ENCODE measurements around the gene RFPL2.

RFPL2 gene

GRCh38 chr22:32217465-32217864 is 12.6 kb upstream of the RFPL2 start:
- Mint-ChIP-seq H3K27ac (no peak overlapping the region), H3K36me3 (no peaks in the 10 kb centered on the region), H3K4me1 (no peaks in the 10 kb centered on the region), H3K4me3 (no peak overlapping the region), H3K9me3 (no peaks in the 10 kb centered on the region)
- DNase-seq (ENCODE audit: low spot score in 2 of 2) (no peak), ATAC-seq (peak; percentile 51)

DNA sequence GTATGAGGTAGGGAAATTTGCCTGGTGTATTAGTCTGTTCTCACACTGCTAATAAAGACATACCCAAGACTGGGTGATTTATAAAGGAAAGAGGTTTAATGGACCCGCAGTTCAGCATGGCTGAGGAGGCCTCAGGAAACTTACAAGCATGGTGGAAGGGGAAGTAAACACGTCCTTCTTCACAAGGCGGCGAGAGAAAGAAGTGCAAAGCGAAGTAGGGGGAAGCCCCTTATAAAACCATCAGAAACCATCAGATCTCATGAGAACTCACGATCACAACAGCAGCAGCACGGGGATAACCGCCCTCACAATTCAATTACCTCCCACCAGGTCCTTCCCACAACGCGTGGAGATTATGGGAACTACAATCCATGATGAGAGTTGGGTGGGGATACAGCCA is 12.0 kb upstream of the RFPL2 start:
- Mint-ChIP-seq H3K4me3 (no peak overlapping the region), H3K4me1 (no peaks in the 10 kb centered on the region)
- DNase-seq (ENCODE audit: low spot score in 2 of 2): peak in 1 of 2 donors; percentile 26

DNA sequence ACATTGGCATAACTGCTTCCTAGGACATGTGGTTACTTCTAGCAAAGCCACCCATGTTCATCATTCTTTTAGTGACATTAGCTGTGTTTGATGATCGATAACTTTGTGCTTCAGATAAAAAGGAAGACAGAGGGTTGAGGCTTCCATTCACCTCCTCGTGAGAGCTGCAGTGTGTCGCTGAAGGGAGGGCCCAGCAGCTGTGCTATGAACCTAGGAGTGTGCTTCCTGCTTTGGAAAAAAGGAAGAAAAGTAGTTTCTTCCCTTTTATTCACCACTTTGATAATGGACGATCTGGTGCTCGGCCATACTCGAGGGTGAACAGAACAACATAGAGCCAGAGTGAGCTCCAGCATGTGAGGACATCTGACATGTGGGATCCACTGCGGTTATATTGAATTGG is 6.1 kb upstream of the RFPL2 start:
- Mint-ChIP-seq H3K9me3 (no peaks in the 10 kb centered on the region), H3K4me1 (peaks cover 12% of the 10 kb centered on the region), H3K27ac (no peak overlapping the region), H3K36me3 (no peaks in the 10 kb centered on the region), H3K4me3 (no peak overlapping the region)
- no peak for DNase-seq (ENCODE audit: low spot score in 2 of 2)
- ATAC-seq: no peak

More for the DNA sequence above, 12.0 kb upstream of the RFPL2 start:
- Mint-ChIP-seq H3K36me3 (no peaks in the 10 kb centered on the region), H3K27ac (no peak overlapping the region), H3K9me3 (no peaks in the 10 kb centered on the region)
- ATAC-seq: no peak

DNA sequence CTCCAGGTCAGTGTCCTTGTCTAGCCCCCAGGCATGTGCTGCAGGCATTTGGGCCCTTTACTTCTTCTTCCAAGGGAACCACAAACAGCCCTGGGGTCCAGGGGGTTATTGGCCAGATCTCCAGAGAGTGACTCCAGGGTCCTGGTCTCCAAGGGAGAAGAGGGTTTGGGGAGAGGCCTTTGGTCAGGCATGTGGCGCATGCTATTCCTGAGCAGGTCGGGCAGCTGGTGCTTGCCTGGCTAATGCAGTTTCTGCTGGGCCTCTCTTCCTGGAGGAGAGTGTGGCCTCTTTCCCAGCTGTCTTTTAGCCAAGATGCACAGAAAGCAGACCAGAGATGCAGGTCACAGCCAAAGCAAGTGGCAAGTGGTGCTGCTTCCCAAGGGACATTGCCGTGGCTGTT is 3.8 kb upstream of the RFPL2 start:
- Mint-ChIP-seq H3K27ac (no peak overlapping the region), H3K36me3 (no peaks in the 10 kb centered on the region), H3K4me1 (peaks cover 29% of the 10 kb centered on the region), H3K4me3 (no peak overlapping the region), H3K9me3 (no peaks in the 10 kb centered on the region)
- DNase-seq (ENCODE audit: low spot score in 2 of 2) (no peak), ATAC-seq (no peak)

GRCh38 chr22:32207971-32208480 is 3.2 kb upstream of the RFPL2 start:
- H3K4me3 Mint-ChIP-seq: no peak overlapping the region
- peak overlapping the region; percentile 65 for H3K27ac Mint-ChIP-seq
- ATAC-seq: no peak
- no peak for DNase-seq (ENCODE audit: low spot score in 2 of 2)
- H3K4me1 Mint-ChIP-seq: peaks cover 36% of the 10 kb centered on the region
- H3K36me3 Mint-ChIP-seq: no peaks in the 10 kb centered on the region
- H3K9me3 Mint-ChIP-seq: no peaks in the 10 kb centered on the region

DNA sequence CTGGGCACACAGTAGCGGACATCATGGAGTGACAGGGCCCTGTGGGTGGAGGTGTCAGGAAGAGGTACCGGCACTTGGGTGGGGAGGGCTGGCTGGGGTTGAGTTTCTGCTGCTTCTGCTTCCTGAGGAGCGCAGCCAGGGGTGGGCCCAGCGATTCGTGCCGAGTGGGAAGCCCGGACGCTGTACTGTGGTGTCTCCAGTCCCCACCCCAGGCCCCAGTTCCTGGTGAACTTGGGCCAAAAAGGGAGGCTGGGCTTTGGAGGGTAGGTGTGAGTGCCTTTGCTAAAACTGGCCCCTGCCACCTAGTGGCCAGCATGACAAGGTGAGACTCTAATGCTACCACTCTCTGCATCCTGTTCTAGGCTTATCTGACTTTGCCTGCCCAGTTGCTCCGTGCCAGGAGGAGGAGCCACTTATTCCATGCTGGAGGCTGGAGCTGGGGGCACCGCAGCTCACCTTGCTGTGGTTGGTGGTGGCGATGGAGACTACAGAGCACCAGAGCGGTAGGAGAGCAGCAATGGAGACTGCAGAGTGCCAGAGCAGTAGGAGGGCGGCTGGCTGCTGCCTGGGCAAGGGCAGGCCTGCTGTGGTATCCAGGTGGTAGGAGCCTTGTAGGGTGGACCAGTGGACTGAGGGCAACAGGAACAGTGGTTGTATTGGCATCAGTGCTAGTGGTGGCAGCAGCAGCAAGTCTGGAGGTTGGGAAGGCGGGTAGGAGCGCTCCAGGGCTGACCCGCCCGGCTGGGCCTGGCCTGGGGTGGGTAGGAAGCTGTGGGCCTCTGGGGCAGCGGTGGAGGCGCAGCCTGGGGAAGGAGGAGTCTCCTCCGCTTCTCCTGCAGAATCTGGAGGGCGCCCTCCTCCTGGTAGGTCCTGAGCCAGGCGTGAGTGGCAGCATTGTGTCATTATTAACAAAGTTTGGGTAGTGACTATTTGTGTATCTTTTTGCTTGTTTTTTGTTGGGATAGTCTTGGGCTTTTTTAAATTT is 2.2 kb upstream of the RFPL2 start:
- peak in 1 of 2 donors; percentile 56 for DNase-seq (ENCODE audit: low spot score in 2 of 2)
- H3K36me3 Mint-ChIP-seq: no peaks in the 10 kb centered on the region
- peak; percentile 67 for ATAC-seq
- H3K4me3 Mint-ChIP-seq: no peak overlapping the region
- H3K4me1 Mint-ChIP-seq: peaks cover 45% of the 10 kb centered on the region
- H3K9me3 Mint-ChIP-seq: no peaks in the 10 kb centered on the region
- H3K27ac Mint-ChIP-seq: peak overlapping the region; percentile 65

DNA sequence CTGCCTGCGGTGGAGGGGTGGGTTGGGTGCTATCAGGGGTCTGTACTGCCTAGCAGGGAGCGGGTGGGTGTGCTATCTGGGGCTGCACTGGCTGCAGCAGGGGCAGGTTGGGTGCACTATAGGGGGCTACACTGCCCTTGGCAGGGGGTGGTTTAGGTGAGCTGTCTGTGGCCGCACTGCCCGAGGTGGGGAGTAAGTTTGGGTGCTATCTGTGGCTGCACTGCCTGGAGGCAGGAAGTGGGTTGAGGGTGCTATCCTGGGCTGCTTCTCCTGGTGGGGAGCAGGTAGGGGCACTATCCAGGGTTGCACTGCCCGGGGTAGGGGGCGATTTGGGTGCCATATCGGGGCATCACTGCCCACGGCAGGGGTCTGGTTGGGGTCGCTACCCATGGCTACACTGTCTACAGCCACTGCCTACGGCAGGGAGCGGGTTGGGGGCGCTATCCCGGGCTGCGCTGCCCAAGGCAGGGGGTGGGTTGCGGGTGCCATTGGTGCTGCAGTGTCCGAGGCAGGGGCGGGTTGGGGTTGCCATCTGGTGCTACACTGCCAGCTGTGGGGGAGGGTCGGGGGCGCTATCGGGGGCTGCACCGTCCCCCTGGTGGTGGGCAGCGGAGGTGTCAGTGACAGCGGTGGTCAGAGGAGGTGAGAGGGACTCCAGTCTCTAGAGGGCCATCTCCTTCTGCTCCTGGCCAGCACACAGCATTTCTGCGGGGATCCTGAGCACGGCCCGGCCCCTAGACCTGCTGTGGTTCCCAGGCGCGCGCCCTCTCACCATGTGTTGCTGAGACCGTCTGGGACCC is 1.3 kb upstream of the RFPL2 start:
- peak in 1 of 2 donors; percentile 47 for DNase-seq (ENCODE audit: low spot score in 2 of 2)
- peaks cover 50% of the 10 kb centered on the region for H3K4me1 Mint-ChIP-seq
- no peak overlapping the region for H3K4me3 Mint-ChIP-seq
- H3K9me3 Mint-ChIP-seq: no peaks in the 10 kb centered on the region
- no peak overlapping the region for H3K27ac Mint-ChIP-seq
- ATAC-seq: no peak
- H3K36me3 Mint-ChIP-seq: no peaks in the 10 kb centered on the region

GRCh38 chr22:32204040-32204855 is 625 bp downstream of the RFPL2 start:
- H3K27ac Mint-ChIP-seq: no peak overlapping the region
- ATAC-seq (no peak), DNase-seq (ENCODE audit: low spot score in 2 of 2) (peak in 1 of 2 donors; percentile 56)
- H3K9me3 Mint-ChIP-seq: no peaks in the 10 kb centered on the region
- no peaks in the 10 kb centered on the region for H3K36me3 Mint-ChIP-seq
- peaks cover 58% of the 10 kb centered on the region for H3K4me1 Mint-ChIP-seq
- peak overlapping the region; percentile 56 for H3K4me3 Mint-ChIP-seq

DNA sequence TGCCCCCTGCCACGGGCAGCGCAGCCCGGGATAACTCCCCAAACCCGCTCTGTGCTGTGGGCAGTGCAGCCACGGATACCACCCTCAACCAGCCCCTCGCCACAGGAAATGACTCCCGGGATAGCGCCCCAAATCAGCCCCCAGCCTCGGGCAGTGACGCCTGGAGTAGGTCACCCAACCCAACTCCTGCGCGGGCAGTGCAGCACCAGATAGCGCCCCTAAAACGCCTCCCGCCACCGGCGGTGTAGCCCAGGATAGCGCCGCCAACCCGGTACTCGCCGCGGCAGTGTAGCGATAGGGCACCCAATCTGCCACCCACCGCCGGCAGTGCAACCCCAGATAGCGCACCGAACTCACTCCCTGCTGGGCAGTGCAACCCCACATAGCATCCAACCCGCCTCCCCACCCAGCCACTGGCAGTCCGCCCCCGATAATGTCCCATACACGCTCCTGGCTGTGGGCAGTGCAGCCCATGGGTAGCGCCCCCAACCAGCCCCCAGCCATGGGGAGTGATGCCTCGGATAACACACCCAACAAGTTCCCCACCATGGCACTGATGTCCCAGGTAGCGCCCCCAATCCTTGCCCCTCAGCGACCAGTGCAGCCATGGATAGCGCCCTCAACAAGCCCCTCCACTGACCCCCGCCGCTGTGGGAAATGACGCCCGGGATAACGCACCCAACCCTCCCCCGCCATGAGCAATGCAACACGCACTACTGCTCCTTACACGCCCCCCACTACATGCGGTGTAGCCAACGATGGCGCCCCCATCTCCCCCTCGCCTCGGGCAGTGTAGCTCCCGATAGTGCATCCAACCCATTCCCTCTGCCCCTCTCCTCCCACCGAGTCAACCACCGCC is 1.5 kb downstream of the RFPL2 start:
- no peaks in the 10 kb centered on the region for H3K36me3 Mint-ChIP-seq
- ATAC-seq (no peak), DNase-seq (ENCODE audit: low spot score in 2 of 2) (no peak)
- H3K4me1 Mint-ChIP-seq: peaks cover 58% of the 10 kb centered on the region
- no peaks in the 10 kb centered on the region for H3K9me3 Mint-ChIP-seq
- no peak overlapping the region for H3K27ac Mint-ChIP-seq
- peak overlapping the region; percentile 56 for H3K4me3 Mint-ChIP-seq

- peak in 1 of 2 donors; percentile 55 for DNase-seq (ENCODE audit: low spot score in 2 of 2)
- H3K36me3 Mint-ChIP-seq: no peaks in the 10 kb centered on the region
- peak overlapping the region; percentile 56 for H3K4me3 Mint-ChIP-seq
- peak; percentile 47 for ATAC-seq
- no peaks in the 10 kb centered on the region for H3K9me3 Mint-ChIP-seq
- H3K27ac Mint-ChIP-seq: peak overlapping the region; percentile 4
- H3K4me1 Mint-ChIP-seq: peaks cover 58% of the 10 kb centered on the region
Measured at GRCh38 chr22:32202539-32203180, 2.2 kb downstream of the RFPL2 start.

- Mint-ChIP-seq H3K4me1 (peaks cover 56% of the 10 kb centered on the region), H3K27ac (peak overlapping the region; percentile 4), H3K4me3 (peak overlapping the region; percentile 56), H3K36me3 (no peaks in the 10 kb centered on the region), H3K9me3 (no peaks in the 10 kb centered on the region)
- DNase-seq (ENCODE audit: low spot score in 2 of 2) (no peak), ATAC-seq (no peak)
Measured at GRCh38 chr22:32202161-32202538, 2.7 kb downstream of the RFPL2 start.

DNA sequence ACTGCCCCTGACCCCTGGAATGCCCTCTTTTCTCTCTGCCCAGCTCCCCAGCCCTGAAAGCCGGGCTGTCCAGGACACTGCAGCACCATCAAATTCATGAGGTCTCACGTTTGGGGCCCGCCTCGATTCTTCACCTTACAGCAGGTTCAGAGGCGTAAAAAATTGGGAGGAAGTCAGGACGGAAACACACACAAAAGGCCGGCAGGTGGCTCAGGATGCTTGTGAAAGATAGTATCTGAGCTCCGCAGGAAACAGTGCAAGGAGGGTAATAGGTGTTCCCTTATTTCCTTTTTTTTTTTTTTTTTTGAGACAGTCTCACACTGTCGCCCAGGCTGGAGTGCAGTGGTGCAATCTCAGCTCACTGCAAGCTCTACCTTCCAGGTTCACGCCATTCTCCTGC is 4.1 kb downstream of the RFPL2 start:
- Mint-ChIP-seq H3K4me1 (peaks cover 43% of the 10 kb centered on the region), H3K9me3 (no peaks in the 10 kb centered on the region), H3K27ac (peak overlapping the region; percentile 8), H3K36me3 (no peaks in the 10 kb centered on the region), H3K4me3 (no peak overlapping the region)
- ATAC-seq (no peak), DNase-seq (ENCODE audit: low spot score in 2 of 2) (no peak)

DNA sequence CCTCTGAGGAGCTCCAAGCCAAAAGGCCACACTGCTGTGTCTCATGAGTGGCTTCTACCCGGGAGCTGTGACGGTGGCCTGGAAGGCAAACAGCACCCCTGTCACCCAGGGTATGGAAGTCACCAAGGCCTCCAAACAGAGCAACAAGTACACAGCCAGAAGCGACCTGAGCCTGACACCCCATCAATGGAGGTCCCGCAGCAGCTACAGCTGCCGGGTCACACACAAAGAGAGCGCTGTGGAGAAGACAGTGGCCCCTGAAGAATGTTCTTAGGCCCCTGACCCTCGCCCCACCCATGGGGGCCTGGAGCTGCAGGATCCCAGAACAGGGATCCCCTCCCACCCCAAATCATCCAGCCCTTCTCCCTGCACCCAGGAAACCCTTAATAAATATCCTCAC is 4.9 kb downstream of the RFPL2 start:
- Mint-ChIP-seq H3K4me3 (no peak overlapping the region), H3K4me1 (peaks cover 38% of the 10 kb centered on the region), H3K9me3 (no peaks in the 10 kb centered on the region), H3K27ac (no peak overlapping the region), H3K36me3 (no peaks in the 10 kb centered on the region)
- DNase-seq (ENCODE audit: low spot score in 2 of 2): peak in 1 of 2 donors; percentile 38
- ATAC-seq: no peak

GRCh38 chr22:32199341-32199740 is 5.5 kb downstream of the RFPL2 start:
- Mint-ChIP-seq H3K4me1 (peaks cover 35% of the 10 kb centered on the region), H3K4me3 (no peak overlapping the region), H3K36me3 (no peaks in the 10 kb centered on the region), H3K27ac (peak overlapping the region; percentile 45), H3K9me3 (no peaks in the 10 kb centered on the region)
- no peak for ATAC-seq
- peak in 1 of 2 donors; percentile 37 for DNase-seq (ENCODE audit: low spot score in 2 of 2)
